ENCODE results near the gene PKD1L1. TPM values are rescaled to one million over a fixed set of nuclear protein-coding genes. Genes with fewer than 3 reads are reported as not detected.

Gene PKD1L1
- total and polyA plus RNA-seq, 3 donors from 2014 or later = 4.0 to 4.8 (median 4.2) TPM

GRCh38 chr7:47762207-47762606 lies 186.1 kb downstream of the PKD1L1 start:
- Histone ChIP-seq H3K4me1 (peaks cover 19% of the 10 kb centered on the region), H3K4me3 (no peak overlapping the region), H3K27me3 (no peaks in the 10 kb centered on the region), H3K27ac (no peak overlapping the region), H3K36me3 (ENCODE audit: low read depth, missing control alignments) (no peaks in the 10 kb centered on the region), H3K9me3 (no peaks in the 10 kb centered on the region)
- no peak for DNase-seq
- TF ChIP-seq POLR2A (IDR thresholded peaks at IDR 0.05) (no peak), CTCF (IDR thresholded peaks at IDR 0.05) (no peak)
- intact Hi-C loops (cut with DNase I; ENCODE audit: low total_unique reads) = no loop called here

GRCh38 chr7:47759056-47759706 lies 189.1 kb downstream of the PKD1L1 start:
- no peak for DNase-seq
- Histone ChIP-seq H3K27ac (peak overlapping the region; percentile 57 to 93), H3K27me3 (no peaks in the 10 kb centered on the region), H3K36me3 (ENCODE audit: low read depth, missing control alignments) (no peaks in the 10 kb centered on the region), H3K9me3 (no peaks in the 10 kb centered on the region), H3K4me3 (no peak overlapping the region), H3K4me1 (peaks cover 19% of the 10 kb centered on the region)
- 89 to 93% methylated on average over 4 of the region's 4 CpGs for WGBS, 2 donors
- no peak for TF ChIP-seq CTCF (IDR thresholded peaks at IDR 0.05)
- TF ChIP-seq POLR2A (IDR thresholded peaks at IDR 0.05) = no peak
- intact Hi-C loops (cut with DNase I; ENCODE audit: low total_unique reads) = no loop called here

- no peak overlapping the region for H3K4me3 ChIP-seq
- WGBS, 2 donors = 56 to 63% methylated on average over 2 of the region's 2 CpGs
- TF ChIP-seq POLR2A (IDR thresholded peaks at IDR 0.05) = no peak
- no peak for TF ChIP-seq CTCF (IDR thresholded peaks at IDR 0.05)
- peaks cover 19% of the 10 kb centered on the region for H3K4me1 ChIP-seq
- no peaks in the 10 kb centered on the region for H3K27me3 ChIP-seq
- H3K27ac ChIP-seq = peak overlapping the region; percentile 57 to 93
- intact Hi-C loops (cut with DNase I; ENCODE audit: low total_unique reads) = no loop called here
- DNase-seq = no peak
- no peaks in the 10 kb centered on the region for H3K36me3 ChIP-seq (ENCODE audit: low read depth, missing control alignments)
- no peaks in the 10 kb centered on the region for H3K9me3 ChIP-seq
Observed at GRCh38 chr7:47758546-47758945, 189.7 kb downstream of the PKD1L1 start.

- peak overlapping the region; percentile 57 to 93 for H3K27ac ChIP-seq
- no peak for TF ChIP-seq POLR2A (IDR thresholded peaks at IDR 0.05)
- TF ChIP-seq CTCF (IDR thresholded peaks at IDR 0.05) = no peak
- WGBS, 2 donors = 34 to 43% methylated on average over 6 to 10 of the region's 10 CpGs
Observed at GRCh38 chr7:47757921-47758411, 190.3 kb downstream of the PKD1L1 start.

GRCh38 chr7:47756636-47757035 lies 191.6 kb downstream of the PKD1L1 start:
- DNase-seq = no peak
- peak overlapping the region in 1 of 2 donors; percentile 93 for H3K27ac ChIP-seq
- TF ChIP-seq CTCF (IDR thresholded peaks at IDR 0.05) (no peak), POLR2A (IDR thresholded peaks at IDR 0.05) (no peak)
- WGBS, 2 donors = 66 to 74% methylated on average over 4 of the region's 4 CpGs
- no peaks in the 10 kb centered on the region for H3K27me3 ChIP-seq
- no peaks in the 10 kb centered on the region for H3K36me3 ChIP-seq (ENCODE audit: low read depth, missing control alignments)
- intact Hi-C loops (cut with DNase I; ENCODE audit: low total_unique reads) = no loop called here
- H3K9me3 ChIP-seq = no peaks in the 10 kb centered on the region
- H3K4me1 ChIP-seq = peaks cover 15% of the 10 kb centered on the region
- no peak overlapping the region for H3K4me3 ChIP-seq

More at GRCh38 chr7:47757921-47758411, 190.3 kb downstream of the PKD1L1 start:
- Histone ChIP-seq H3K36me3 (ENCODE audit: low read depth, missing control alignments) (no peaks in the 10 kb centered on the region), H3K9me3 (no peaks in the 10 kb centered on the region), H3K27me3 (no peaks in the 10 kb centered on the region), H3K4me1 (peaks cover 17% of the 10 kb centered on the region), H3K4me3 (no peak overlapping the region)
- intact Hi-C loops (cut with DNase I; ENCODE audit: low total_unique reads) = no loop called here
- peak; percentile 92 for DNase-seq
